Measurements from ENCODE around the gene GTF2H1.
"Not testable (repeated sequence)": the region's sequence is repeated elsewhere in the genome, so short reads cannot be mapped to it uniquely, and the experiment has no call there.

GTF2H1 gene

GRCh38 chr11:18375941-18376340 lies 53.6 kb downstream of the GTF2H1 start:
- DNase-seq (ENCODE audit: low read depth in 2 of 2), result no peak

DNA sequence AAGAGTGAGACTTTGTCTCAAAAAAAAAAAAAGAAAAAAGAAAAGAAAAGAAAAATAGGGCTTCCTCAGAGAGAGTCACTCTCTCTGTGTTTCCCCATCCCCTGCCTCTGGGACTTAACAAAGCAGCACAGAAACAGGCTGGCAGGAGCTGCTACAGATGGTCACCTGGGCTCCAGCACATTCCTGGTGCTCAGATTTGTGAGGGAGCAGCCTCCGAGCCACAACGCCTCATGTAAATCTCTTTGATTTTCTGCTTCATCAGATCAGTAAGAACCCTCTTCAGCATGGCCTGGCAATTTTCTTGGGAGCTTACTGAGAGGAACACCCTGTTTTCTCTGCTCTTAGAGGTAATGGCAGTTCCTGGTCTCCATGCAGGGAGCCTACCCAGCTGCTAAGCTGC lies 56.8 kb downstream of the GTF2H1 start:
- no peak for DNase-seq (ENCODE audit: low read depth in 2 of 2)

- peak; percentile 62 to 84 for DNase-seq (ENCODE audit: low read depth in 2 of 2)
These were observed 61.2 kb downstream of the GTF2H1 start for GRCh38 chr11:18383388-18384156.

- DNase-seq (ENCODE audit: low read depth in 2 of 2), result no peak
These were observed 61.8 kb downstream of the GTF2H1 start for GRCh38 chr11:18384157-18384641.

DNA sequence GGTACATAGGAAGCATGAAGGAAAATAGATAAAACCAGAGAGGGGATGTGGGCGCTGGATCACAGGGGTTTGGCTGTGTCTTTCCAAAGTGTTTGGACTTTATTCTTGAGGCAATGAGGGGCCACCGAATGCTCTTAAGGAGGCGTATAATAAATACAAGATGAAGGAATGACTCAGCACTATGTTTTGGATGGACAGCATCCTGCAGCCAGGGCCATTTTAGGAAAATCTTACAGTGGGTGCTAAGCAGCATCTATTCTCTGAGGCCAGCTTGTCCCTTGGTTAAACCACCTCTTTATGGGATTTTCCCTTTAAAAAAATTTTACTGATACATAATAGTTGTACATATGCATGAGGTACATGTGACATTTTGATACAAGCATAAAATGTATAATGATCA lies 67.7 kb downstream of the GTF2H1 start:
- no peak for DNase-seq (ENCODE audit: low read depth in 2 of 2)

- DNase-seq (ENCODE audit: low read depth in 2 of 2), result no peak
These were observed 70.3 kb downstream of the GTF2H1 start for GRCh38 chr11:18392434-18393321.

GRCh38 chr11:18393581-18394274 lies 71.4 kb downstream of the GTF2H1 start:
- no peak for DNase-seq (ENCODE audit: low read depth in 2 of 2)

GRCh38 chr11:18394275-18394927 lies 72.0 kb downstream of the GTF2H1 start, which contains the start of gene LDHA:
Gene LDHA (plus strand): TSS chr11:18394563. CDS start chr11:18396843, 2,280 bp downstream.
- peak; percentile 99 for DNase-seq (ENCODE audit: low read depth in 2 of 2)

GRCh38 chr11:18394928-18395734 lies 72.8 kb downstream of the GTF2H1 start:
- no peak for DNase-seq (ENCODE audit: low read depth in 2 of 2)

GRCh38 chr11:18395735-18396504 lies 73.6 kb downstream of the GTF2H1 start:
- peak; percentile 94 to 96 for DNase-seq (ENCODE audit: low read depth in 2 of 2)

- no peak for DNase-seq (ENCODE audit: low read depth in 2 of 2)
These were observed 75.6 kb downstream of the GTF2H1 start for GRCh38 chr11:18397921-18398320.

- not testable (repeated sequence) for DNase-seq (ENCODE audit: low read depth in 2 of 2)
These were observed 78.7 kb downstream of the GTF2H1 start for GRCh38 chr11:18401077-18401476.

DNA sequence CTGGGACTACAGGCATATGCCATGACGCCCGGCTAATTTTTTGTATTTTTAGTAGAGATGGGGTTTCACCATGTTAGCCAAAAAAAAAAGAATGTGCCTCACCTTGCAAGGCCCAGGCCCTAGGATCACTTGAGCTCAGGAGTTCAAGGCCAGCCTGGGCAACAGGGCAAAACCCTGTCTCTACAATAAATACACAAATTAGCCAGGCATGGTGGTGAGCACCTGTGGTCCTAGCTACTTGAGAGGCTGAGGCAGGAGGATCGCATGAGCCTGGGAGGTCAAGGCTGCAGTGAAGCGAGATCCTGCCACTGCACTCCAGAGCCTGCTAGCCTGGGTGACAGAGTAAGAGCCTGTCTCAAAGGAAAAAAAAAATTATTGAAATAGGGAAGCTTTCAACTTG lies 81.7 kb downstream of the GTF2H1 start:
- DNase-seq (ENCODE audit: low read depth in 2 of 2), result no peak

DNA sequence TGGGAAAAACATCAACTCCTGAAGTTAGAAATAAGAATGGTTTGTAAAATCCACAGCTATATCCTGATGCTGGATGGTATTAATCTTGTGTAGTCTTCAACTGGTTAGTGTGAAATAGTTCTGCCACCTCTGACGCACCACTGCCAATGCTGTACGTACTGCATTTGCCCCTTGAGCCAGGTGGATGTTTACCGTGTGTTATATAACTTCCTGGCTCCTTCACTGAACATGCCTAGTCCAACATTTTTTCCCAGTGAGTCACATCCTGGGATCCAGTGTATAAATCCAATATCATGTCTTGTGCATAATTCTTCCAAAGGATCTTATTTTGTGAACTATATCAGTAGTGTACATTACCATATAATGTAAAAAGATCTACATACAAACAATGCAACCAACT lies 85.0 kb downstream of the GTF2H1 start:
- DNase-seq (ENCODE audit: low read depth in 2 of 2), result not testable (repeated sequence)

DNA sequence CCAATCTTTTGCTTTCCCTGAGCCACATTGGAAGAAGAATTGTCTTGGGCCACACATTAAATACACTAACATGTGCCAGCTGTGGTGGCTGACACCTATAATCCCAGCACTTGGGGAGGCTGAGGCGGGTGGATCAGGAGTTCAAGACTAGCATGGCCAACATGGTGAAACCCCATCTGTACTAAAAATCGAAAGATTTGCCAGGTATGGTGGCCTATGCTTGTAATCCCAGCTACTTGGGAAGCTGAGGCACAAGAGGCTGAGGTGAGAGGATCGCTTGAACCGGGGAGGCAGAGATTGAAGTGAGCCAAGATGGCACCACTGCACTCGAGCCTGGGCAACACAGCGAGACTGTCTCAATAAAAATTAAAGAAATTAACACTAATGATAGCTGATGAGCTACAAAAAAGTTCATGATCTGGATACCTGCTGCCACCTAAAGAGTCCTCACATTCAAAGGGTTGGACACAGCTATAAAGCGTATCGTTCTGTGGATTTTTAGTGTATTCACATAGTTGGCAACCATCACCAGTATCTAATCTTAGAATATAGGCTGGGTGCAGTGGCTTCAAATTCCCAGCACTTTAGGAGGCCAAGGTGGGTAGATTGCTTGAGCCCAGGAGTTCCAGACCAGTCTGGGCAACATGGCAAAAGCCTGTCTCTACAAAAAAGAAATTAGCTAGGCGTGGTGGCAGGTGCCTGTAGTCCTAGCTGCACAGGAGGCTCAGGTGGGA lies 86.4 kb downstream of the GTF2H1 start:
- no peak for DNase-seq (ENCODE audit: low read depth in 2 of 2)

DNA sequence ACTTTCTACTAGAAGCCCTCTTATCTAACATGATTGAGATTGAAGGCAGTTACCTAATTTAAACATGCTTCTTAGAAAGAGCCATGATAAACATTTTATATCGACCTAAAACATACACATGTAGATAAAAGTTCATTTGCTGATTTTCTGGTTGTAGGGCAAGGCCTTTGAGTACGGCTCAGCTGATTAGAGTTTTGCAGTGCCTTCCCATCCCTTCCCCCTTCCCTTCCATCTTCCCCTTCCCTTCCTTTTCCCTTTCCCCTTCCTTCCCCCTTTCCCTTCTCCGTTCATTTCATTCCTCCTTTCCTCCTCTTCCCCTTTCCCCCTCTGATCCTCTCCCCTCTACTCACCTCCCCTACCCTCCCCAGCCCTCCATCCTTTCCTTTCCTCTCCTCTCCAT lies 94.1 kb downstream of the GTF2H1 start:
- no peak for DNase-seq (ENCODE audit: low read depth in 2 of 2)

All from stimulated activated CD8-positive, alpha-beta memory T cell treated with anti-CD3 and anti-CD28 coated beads, Interleukin-15, amount 100 ng/mL, for 48 hours (primary cell).